Superior temporal gyrus (tissue), 1 donor: ENCODE results near the gene GSTM1.

Source experiments
- DNase-seq: peaks from one replicate; pipeline ENCODE4 v3.0.0-alpha.2; 2016; ENCODE audit errors: extremely low spot score

The GSTM1 gene

DNA sequence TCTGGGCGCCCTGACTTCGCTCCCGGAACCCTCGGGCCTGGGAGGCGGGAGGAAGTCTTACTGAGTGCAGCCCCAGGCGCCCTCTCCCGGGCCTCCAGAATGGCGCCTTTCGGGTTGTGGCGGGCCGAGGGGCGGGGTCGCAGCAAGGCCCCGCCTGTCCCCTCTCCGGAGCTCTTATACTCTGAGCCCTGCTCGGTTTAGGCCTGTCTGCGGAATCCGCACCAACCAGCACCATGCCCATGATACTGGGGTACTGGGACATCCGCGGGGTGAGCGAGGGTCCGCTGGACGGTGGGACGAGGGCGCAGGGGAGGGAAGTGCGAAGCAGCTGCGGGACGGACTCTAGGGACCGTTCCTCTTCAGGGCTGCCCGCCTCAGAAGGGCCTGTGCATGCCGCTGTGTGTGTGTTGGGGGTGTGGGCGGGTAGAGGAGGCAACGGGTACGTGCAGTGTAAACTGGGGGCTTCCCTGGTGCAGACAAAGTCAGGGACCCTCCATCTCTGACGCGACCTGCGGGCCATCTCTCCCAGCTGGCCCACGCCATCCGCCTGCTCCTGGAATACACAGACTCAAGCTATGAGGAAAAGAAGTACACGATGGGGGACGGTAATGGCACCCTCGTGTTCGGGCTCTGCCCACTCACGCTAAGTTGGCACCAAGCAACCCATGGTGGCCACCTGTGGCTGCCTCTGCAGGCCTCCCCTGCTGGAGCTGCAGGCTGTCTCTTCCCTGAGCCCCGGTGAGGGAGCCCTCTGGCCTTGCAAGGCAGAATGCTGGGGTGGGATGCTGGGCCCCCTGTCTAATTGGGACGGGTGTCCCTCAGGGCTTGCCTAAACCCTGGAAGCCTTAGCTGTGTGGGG lies at the start of gene GSTM1:
TSS of gene GSTM1 (plus strand) at position 177 of the 859 bp plus-strand sequence. CDS start at position 234, 57 bp downstream.
- no peak for DNase-seq

DNA sequence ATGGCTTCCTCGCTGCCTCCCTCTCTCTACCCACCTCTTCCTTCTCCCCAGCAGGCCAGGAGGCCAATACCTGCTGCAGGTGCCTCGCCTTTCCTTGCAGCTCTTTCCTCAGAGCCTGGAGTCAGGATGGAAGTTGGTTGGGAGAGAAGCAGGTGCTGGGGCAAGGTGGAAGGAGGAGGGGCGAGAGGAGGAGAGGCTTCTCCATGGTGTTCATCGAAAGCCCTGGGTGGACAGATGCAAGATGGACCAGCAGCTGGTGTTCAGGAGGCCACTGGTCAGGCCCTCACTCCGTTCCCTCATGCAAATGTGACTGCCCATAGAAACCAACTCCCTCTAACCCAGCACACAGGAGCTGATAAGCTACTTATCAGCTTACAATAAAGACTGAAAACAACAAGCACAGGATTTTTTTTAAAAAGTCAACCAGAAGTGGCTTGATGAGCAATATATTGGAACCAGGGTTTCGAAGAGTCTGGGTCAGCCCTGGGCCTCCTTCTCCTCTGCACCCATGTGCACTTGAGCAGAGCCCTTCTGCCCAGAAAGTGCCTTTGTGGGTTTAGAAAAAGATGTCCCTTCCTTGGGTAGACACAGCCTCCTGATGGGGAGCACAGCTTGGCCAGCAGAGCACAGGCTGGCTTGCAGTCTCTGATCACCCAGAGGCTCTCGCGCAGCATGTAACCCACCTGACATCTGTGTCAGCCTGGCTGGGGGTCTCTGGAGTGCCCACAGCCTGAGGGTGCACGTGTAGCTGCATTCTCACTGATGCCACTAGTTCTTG lies 48.4 kb upstream of the GSTM1 start:
- no peak for DNase-seq

DNA sequence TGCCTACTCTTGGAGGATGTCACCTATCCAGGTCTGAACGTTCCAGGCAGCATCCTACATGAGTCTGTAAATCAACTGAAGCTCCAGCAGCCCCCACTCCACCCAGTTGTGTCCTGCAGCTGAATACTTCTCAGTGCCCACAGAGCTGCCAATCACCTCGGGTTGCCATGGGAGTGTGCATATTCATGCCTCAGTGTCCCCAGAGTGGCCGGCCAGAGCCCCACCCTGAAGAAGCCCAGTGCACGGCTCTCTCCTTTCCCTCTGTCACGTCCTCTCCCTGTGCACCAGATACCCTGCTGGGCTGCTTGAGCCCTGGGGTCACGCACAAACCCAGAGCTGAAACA lies 47.8 kb upstream of the GSTM1 start:
- DNase-seq: no peak

DNA sequence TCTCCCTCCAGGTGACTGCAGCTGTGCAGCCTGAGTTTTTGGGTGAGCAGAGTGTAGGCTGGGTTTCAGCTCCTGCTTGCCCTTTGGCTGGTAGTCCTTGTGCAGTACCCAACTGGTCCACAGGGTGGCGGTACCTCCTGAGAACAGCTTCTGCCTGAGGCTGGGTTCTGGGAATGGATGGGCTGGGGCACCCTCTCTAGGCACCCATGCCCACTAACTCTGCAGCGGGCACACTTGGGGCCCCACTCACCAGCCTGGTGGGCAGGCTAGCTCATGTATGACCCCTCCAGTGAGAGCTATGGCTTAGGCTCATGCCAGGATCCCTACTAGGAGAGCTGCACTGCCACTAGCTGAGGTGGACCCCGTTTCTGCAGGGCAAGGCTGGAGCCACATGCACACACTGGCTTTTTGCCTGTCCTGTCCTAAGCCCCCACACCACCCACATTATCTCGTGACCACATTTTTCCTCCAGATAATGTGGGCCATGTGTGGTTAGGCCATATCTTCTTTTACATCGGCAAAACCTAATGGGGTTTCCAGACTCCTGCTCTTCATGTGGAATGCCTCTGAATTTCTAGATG lies 47.2 kb upstream of the GSTM1 start:
- DNase-seq: peak; percentile 88

DNA sequence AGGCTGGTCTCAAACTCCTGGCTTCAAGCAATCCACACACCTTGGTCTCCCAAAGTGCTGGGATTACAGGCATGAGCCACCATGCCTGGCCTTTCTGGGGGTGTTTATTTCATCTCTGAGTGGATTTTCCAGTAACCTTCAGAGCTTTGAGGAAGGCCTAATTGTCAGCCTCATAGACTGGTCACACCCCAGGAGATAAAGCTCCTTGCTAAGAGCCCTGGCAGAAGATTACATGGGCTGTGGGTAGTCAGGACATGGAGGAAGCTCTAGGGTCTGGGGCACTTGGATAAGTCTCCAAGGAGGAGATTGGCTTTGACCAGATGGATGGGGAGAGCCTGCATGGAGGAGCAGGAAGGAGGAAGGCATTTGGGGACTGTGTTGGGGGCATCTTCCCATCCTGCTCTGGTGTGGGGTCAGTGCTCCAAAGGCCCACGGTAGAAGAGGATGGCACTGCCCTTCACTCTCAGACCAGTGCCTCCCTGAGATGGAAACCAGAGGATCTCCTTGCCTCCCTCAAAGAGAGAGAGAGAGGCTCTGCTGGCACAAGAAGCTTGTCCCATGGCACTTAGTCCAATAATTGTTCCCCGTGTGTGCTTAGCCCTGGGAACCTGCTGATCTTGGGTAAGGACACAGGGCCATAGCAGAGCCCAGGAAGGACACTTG lies 46.4 kb upstream of the GSTM1 start:
- no peak for DNase-seq

DNA sequence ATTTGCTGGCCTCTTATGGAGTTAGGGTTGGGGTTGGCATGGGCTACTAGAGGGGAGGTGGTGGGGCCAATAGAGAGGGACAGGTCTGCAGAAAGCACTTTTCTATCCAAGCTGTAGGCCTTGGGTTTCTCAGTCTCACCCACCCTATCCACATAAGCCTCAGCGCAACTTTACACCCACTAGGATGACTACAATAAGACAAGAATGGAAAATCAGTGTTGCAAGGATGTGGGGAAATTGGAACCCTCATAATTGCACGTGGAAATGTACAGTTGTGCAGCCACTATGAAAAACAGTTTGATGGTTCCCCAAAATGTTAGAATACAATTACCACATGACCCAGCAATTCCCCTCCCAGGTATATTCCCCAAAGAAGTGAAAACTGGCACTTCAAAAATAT lies 45.8 kb upstream of the GSTM1 start:
- DNase-seq: no peak

DNA sequence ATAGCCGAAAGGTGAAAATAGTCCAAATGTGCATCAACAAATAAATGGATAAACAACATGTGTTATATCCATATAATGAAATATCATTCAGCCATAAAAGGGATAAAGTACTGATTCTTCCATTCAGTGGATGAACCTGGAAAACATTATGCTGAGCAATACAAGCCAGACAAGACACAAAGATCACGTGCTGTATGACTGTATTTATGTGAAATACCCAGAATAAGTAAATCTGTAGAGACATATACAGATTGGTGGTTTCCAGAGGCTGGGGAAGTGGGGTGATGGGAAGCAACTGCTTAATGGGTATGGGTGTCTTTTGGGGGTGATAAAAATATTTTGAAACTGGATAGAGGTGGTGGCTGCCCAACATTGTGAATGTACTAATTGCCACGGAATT lies 45.0 kb upstream of the GSTM1 start:
- no peak for DNase-seq

DNA sequence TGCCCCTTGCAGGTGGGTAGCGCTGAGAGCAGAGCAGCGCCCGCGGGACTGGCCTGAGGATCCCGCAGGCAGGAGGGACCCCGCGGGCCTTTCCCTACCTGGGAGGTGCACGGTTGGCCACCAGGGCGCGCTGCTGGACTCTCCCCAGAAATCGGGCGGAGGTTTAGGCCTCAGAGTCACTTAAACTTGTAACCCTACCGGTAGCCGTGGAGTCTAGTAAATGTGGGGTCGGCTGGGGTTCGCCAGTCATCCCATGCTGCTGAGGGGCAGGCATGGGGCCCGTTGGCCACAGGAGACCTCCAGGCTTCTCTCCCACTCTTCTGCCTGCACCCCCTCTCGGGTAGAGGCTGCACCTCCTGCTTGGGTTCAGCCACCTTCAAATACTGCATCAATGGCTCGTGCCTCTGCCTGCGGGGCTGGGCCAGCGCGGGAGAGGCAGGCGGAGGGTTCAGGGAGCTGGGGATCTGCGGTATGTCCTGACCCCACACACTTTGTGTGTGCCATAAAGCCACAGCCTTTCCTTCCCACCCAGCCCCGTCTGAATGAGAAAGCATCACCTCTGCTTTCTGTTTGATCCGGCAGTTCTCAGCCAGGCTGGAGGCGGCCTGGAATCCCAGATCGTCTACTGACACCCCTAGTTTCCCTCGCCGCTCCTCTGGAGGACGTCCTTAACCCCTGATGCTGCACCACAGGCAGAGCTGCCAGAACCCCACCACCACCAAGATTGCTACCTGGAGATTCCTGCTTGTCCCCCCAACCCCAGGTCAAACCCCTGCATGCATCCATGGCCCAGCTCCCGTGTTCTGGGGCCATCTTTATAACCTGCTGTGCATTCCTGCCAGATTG lies 44.0 kb upstream of the GSTM1 start:
- no peak for DNase-seq

DNA sequence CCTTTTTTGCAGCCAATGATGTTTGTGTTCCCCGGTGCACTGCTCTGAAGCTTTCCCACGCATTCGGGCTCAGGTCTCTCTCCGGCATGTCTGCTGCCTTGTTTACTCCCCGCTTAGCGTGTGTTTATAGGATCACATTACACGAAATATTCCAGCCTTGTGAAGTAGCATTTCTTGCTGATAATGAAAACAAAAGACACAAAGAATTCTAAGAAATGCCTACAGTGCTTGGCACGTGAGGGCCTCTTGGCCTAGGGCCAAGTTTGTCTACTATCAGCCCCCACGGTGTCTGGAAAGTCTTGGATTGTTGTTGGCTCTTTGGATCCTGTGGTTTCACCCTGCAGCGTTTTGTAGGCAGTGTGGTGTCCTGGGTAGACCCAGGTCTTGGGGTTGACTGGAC lies 42.9 kb upstream of the GSTM1 start:
- DNase-seq: no peak

DNA sequence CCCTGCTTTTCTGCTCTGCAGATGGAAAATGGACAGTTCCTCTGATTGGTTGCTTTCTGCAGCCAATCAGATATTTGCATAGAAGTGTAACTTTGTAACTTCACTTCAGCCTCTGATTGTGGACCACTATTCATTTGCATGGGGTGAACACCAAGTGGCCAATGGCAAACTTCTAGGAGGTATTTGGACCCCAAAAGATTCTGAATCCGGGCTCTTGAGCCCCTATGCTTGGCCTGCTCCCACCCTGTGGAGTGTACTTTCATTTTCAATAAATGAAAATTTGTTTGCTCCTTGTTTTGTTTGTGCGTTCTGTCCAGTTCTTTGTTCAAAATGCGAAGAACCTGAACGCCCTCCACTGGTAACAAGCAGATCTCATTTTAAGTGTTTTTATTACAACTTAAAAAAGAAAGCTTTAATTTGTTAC lies 38.1 kb upstream of the GSTM1 start:
- DNase-seq: peak; percentile 68

DNA sequence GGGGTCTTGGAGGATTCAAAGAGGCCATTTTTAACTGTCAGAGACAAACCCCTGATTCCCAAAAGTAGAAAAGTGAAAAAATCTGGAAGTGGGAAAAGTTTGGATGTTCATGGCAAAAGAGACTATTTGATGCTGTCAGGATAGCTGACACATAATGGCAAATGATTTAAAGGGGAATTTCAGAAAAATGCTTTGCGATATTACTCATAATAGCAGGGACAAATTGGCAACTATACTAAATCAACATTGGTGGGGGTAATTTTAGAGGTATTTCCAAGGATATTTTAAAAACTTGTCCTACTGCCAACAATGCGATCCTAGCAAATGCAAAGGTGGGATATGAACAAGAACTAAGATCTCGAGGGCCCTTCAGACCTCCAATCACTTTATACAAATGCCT lies 37.0 kb upstream of the GSTM1 start:
- DNase-seq: no peak

DNA sequence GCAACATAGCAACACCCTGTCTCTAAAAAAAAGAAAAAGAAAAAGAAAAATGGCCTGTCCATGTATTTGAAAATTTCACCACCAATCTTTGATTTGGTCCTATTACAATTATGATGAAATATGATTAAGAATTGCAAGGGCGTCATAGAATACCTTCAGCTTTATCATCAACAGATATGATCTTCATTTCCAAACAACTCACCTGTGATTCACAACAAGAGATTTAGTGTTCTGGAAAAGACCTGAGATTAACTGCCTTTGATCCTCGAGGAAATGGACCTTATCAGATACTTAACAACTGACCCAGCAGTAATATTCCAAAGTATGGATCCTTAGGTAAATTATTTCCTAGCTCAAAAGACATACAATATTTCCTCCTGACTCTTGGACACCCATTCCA lies 35.2 kb upstream of the GSTM1 start:
- no peak for DNase-seq

DNA sequence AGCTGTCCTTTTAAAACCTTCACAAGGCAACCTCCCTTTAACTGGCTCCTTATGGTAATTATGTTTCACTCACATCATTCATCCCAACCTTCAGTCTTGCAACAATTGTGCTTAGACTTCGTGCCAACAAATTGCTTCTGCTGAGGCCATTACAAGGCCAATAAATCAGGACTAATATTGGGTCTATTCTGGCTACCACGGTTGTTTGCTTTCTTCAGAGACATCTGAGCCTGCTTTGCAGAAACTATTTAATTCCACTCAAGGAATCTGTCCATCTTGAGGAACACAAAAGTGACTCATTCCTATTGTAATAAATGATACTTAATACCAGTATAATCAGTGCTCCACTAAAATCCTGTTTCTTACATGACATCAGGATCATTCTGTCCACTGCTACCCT lies 34.3 kb upstream of the GSTM1 start:
- DNase-seq: no peak

DNA sequence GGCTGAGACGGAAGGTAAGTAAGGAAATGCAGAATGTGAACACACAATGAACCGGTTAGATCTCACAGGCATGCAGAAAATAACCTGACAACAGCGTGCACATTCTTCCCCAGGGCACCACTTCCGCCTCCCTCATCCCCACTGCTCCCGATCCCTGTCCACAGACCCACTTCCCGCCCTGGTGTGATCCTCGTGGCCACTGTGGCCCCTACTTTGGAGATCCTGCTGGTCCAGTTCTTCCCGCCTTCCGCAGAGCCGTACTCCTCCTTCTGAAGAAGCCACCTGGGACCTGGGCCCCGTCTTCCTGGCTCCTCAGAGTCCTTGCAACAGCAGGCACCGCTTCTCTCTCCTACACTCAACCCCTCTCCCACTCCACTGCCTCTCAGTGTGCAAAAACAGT lies 33.1 kb upstream of the GSTM1 start:
- no peak for DNase-seq

DNA sequence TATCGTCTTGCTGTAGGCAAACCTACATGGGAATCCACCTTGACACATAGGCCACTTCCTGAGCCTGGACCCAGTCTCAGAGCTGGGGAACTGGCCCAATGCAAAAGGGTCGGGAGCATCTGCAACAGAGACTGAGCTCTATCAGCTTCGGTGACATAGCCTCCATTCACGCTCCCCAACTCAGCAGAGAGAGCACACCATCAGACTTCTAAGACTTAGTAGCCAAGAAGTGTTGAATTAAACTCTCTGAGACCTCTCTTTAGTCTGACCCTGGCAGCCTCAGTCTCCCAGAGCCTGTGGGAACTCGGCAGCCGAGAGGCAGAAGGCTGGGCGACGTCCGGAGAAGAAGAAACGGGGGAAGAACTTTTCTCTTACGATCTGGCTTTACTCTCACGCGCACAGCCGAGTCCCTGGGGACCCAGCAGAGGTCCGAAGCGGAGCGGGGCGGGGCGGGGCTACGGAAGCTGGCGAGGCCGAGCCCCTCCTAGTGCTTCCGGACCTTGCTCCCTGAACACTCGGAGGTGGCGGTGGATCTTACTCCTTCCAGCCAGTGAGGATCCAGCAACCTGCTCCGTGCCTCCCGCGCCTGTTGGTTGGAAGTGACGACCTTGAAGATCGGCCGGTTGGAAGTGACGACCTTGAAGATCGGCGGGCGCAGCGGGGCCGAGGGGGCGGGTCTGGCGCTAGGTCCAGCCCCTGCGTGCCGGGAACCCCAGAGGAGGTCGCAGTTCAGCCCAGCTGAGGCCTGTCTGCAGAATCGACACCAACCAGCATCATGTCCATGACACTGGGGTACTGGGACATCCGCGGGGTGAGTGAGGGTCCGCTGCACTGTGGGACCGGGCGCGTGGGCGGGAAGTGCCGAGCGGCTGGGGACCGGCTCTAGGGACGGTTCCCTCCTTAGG lies 31.8 kb upstream of the GSTM1 start, which contains the start of gene GSTM4:
TSS of gene GSTM4 (plus strand) at position 485 of the 905 bp plus-strand sequence. CDS start at position 776, 291 bp downstream.
- peak; percentile 66 for DNase-seq

DNA sequence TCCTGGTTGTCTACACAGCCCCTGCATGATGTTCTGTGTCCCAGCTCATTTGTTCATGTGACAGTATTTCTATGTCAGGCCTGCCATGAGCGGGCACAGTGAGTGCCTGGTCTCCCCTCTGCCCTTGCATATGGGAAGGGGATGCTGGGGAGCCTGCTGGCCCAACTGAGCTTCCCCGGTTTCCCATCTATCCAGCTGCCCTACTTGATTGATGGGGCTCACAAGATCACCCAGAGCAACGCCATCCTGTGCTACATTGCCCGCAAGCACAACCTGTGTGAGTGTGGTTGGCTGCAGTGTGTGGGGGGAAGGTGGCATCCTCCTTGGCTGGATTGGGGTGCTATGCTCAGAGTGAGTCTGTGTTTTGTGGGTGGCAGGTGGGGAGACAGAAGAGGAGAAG lies 30.2 kb upstream of the GSTM1 start:
- no peak for DNase-seq

DNA sequence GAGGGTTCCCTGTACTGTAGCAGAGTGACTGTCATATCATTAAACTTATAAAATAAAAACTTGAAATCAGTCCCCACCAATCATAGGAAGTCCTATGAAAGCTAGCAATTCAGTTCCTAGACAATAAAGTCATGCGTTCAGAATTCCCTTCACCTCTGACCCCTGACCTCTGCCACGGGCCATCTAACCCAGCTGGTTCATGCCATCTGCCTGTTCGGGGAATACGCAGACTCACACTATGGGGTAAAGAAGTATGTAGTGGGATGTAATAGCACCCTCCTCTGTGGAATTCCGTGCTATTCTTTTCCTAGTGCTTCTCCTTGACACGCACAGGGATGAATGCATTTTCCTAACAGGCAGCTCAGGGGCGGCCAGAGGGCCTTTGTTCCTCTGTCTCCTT lies 29.6 kb upstream of the GSTM1 start:
- no peak for DNase-seq

DNA sequence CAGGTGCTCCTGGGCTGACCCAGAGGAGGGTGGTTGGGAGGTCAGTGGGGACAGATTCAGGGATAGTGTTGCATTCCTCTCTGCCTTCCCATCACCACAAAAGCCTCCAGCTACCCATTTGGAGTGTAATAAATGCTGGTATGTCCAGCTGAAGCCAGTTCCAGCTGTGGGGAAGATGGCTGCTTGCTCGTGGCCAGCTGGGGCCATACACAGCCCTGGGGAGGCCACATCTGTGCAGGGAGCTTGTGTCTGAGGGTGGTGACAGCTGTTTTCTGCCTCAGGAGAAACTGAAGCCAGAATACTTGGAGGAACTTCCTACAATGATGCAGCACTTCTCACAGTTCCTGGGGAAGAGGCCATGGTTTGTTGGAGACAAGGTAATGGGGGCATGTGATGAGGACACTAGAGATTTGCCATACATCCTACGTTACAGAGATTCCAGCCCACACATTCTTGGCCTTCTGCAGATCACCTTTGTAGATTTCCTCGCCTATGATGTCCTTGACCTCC lies 29.0 kb upstream of the GSTM1 start:
- no peak for DNase-seq

DNA sequence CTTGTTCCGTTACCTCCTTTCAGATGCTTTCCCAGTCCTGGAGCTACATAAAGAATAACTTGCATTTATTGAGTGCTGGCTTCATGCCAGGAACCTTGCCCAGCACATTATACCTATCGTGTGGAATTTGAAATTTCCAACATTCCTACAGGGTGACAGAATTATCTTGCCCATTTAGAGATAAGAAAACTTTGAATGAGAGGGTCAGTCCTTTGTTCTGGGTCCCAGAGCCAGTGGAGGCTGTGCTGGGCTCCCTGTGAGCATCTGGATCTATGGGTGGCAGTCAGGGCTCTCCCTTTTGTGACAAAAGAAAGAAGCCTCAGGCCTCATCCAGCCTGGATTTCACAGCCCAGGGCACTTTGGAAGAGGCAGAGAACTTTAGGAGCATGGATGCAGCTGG lies 28.5 kb upstream of the GSTM1 start:
- no peak for DNase-seq
